Measurements from ENCODE around the gene RFESD.

Gene RFESD

GRCh38 chr5:95646569-95647431 is at the start of gene RFESD:
Gene RFESD (plus strand): TSS chr5:95646777. CDS start chr5:95652272, 5,495 bp downstream.
- DNase-seq (ENCODE audit: low read depth in 1 of 2, low spot score in 1 of 2) = peak; percentile 87 to 92

- no peak for DNase-seq (ENCODE audit: low read depth in 1 of 2, low spot score in 1 of 2)
Observed at GRCh38 chr5:95599252-95599651, 47.3 kb upstream of the RFESD start.

- no peak for DNase-seq (ENCODE audit: low read depth in 1 of 2, low spot score in 1 of 2)
Observed at GRCh38 chr5:95600557-95600956, 46.0 kb upstream of the RFESD start.

GRCh38 chr5:95605786-95606185 is 40.8 kb upstream of the RFESD start:
- DNase-seq (ENCODE audit: low read depth in 1 of 2, low spot score in 1 of 2) = no peak

- DNase-seq (ENCODE audit: low read depth in 1 of 2, low spot score in 1 of 2) = no peak
Observed at GRCh38 chr5:95606419-95606818, 40.2 kb upstream of the RFESD start.

GRCh38 chr5:95609711-95610110 is 36.9 kb upstream of the RFESD start:
- DNase-seq (ENCODE audit: low read depth in 1 of 2, low spot score in 1 of 2) = no peak

GRCh38 chr5:95610546-95610945 is 36.0 kb upstream of the RFESD start:
- no peak for DNase-seq (ENCODE audit: low read depth in 1 of 2, low spot score in 1 of 2)

- no peak for DNase-seq (ENCODE audit: low read depth in 1 of 2, low spot score in 1 of 2)
Observed at GRCh38 chr5:95611396-95611795, 35.2 kb upstream of the RFESD start.

- no peak for DNase-seq (ENCODE audit: low read depth in 1 of 2, low spot score in 1 of 2)
Observed at GRCh38 chr5:95613514-95613913, 33.1 kb upstream of the RFESD start.

GRCh38 chr5:95615164-95615467 is 31.5 kb upstream of the RFESD start:
- DNase-seq (ENCODE audit: low read depth in 1 of 2, low spot score in 1 of 2) = no peak

- no peak for DNase-seq (ENCODE audit: low read depth in 1 of 2, low spot score in 1 of 2)
Observed at GRCh38 chr5:95617057-95617456, 29.5 kb upstream of the RFESD start.

GRCh38 chr5:95619096-95619495 is 27.5 kb upstream of the RFESD start:
- DNase-seq (ENCODE audit: low read depth in 1 of 2, low spot score in 1 of 2) = no peak

- DNase-seq (ENCODE audit: low read depth in 1 of 2, low spot score in 1 of 2) = no peak
Observed at GRCh38 chr5:95619514-95620029, 27.0 kb upstream of the RFESD start.

- DNase-seq (ENCODE audit: low read depth in 1 of 2, low spot score in 1 of 2) = peak; percentile 33 to 40
Observed at GRCh38 chr5:95620030-95620869, 26.3 kb upstream of the RFESD start, which contains the start of gene GPR150. Gene GPR150 (plus strand): TSS chr5:95620087. CDS start chr5:95620276, 189 bp downstream.

- DNase-seq (ENCODE audit: low read depth in 1 of 2, low spot score in 1 of 2) = peak; percentile 23 to 38
Observed at GRCh38 chr5:95620870-95621838, 25.4 kb upstream of the RFESD start.

GRCh38 chr5:95621839-95622629 is 24.5 kb upstream of the RFESD start:
- DNase-seq (ENCODE audit: low read depth in 1 of 2, low spot score in 1 of 2) = no peak

GRCh38 chr5:95623706-95624105 is 22.9 kb upstream of the RFESD start:
- DNase-seq (ENCODE audit: low read depth in 1 of 2, low spot score in 1 of 2) = no peak

- DNase-seq (ENCODE audit: low read depth in 1 of 2, low spot score in 1 of 2) = no peak
Observed at GRCh38 chr5:95624368-95624767, 22.2 kb upstream of the RFESD start.

- DNase-seq (ENCODE audit: low read depth in 1 of 2, low spot score in 1 of 2) = no peak
Observed at GRCh38 chr5:95626701-95627100, 19.9 kb upstream of the RFESD start.
